Adrenal gland (tissue), 5 donors: ENCODE data around the gene SLF2.

Experiments
- POLR2A ChIP-seq, 2 donors: fragments of 450-650 bp; IDR thresholded peaks; one replicate each; pipeline ENCODE4 v1.6.1; 2017; ENCODE audit warnings: antibody characterized with exemption in 2 of 2, mild to moderate bottlenecking in 2 of 2, moderate library complexity in 1 of 2
- TF ChIP-seq, protein P1 (sequence below), 6 experiments: fragments of 450-650 bp in 4 of 6; fragments of 200-600 bp in 2 of 6; sonication (generic) in 1 of 6; IDR thresholded peaks; 1 replicate in 5 of 6; 2 replicates in 1 of 6; pipeline versions ENCODE4 v1.5.1 to v1.8.0; 2016 to 2021; ENCODE audit warnings: antibody characterized with exemption in 6 of 6, mild to moderate bottlenecking in 2 of 6, moderate library complexity in 1 of 6
- donor health status: DM: no; HTN: no; CAD: no.

DNA sequence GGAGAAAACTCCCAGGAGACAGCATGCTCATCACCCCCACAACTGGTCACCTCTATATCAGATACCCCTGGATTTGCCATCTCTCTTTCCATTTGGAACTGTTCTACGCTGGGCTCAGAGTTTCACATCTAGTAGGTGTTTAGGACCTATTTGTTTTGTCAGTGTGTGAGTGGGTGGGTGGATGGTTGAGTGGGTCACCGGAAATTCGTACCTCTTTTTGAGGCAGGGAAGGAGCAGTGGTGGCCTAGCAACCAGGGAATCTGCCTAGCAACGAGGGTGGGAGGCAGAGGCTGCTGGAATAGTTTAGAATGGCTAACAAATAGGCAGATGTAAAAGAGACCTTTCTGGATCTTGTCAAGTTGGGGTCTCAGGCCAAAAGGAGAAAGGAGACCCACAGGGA lies 23.2 kb upstream of the SLF2 start:
- TF ChIP-seq, protein P1, sequence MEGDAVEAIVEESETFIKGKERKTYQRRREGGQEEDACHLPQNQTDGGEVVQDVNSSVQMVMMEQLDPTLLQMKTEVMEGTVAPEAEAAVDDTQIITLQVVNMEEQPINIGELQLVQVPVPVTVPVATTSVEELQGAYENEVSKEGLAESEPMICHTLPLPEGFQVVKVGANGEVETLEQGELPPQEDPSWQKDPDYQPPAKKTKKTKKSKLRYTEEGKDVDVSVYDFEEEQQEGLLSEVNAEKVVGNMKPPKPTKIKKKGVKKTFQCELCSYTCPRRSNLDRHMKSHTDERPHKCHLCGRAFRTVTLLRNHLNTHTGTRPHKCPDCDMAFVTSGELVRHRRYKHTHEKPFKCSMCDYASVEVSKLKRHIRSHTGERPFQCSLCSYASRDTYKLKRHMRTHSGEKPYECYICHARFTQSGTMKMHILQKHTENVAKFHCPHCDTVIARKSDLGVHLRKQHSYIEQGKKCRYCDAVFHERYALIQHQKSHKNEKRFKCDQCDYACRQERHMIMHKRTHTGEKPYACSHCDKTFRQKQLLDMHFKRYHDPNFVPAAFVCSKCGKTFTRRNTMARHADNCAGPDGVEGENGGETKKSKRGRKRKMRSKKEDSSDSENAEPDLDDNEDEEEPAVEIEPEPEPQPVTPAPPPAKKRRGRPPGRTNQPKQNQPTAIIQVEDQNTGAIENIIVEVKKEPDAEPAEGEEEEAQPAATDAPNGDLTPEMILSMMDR (IDR thresholded peaks at IDR 0.05) = no peak
- TF ChIP-seq POLR2A (IDR thresholded peaks at IDR 0.05) = no peak
